Type B pancreatic cell (in vitro differentiated cells): ENCODE data around the gene DFFB. TPM values are rescaled to one million over a fixed set of nuclear protein-coding genes. Genes with fewer than 3 reads are reported as not detected.

ENCODE experiments used
- DNase-seq: peaks from one replicate; pipeline ENCODE4 v3.0.0; 2021; ENCODE audit warnings: mixed read lengths; ENCODE audit not compliant: unreplicated experiment; ENCODE audit errors: extremely low spot score
- H3K27ac Mint-ChIP-seq: 2 replicates; pipeline ENCODE4 v1.8.0; 2021; ENCODE audit warnings: mild to moderate bottlenecking, mixed read lengths
- H3K27me3 Mint-ChIP-seq: 2 replicates; pipeline ENCODE4 v1.8.0; 2021; ENCODE audit warnings: mixed read lengths
- H3K36me3 Mint-ChIP-seq: 2 replicates; pipeline ENCODE4 v1.8.0; 2021; ENCODE audit warnings: mixed read lengths
- H3K4me1 Mint-ChIP-seq: one replicate; pipeline ENCODE4 v1.8.0; 2021; ENCODE audit warnings: mixed read lengths; ENCODE audit not compliant: unreplicated experiment
- H3K4me3 Mint-ChIP-seq: 2 replicates; pipeline ENCODE4 v1.8.0; 2021; ENCODE audit warnings: mild to moderate bottlenecking, mixed read lengths
- H3K9me3 Mint-ChIP-seq: 2 replicates; pipeline ENCODE4 v1.8.0; 2021; ENCODE audit warnings: mixed read lengths
- CTCF ChIP-seq: fragments of 200-600 bp; sonication (generic); conservative IDR thresholded peaks from 2 replicates; pipeline ENCODE4 v1.5.0; 2021; ENCODE audit warnings: antibody characterized with exemption, mild to moderate bottlenecking
- total RNA-seq: library from RNA; stranded (reverse); gene quantifications from 2 replicates; pipeline ENCODE4 v1.2.1, GENCODE V29; 2021; ENCODE audit warnings: low replicate concordance

DFFB gene
- total RNA-seq, 1 donor from 2014 or later: 10.6 TPM

GRCh38 chr1:3846541-3846940 is 10.7 kb upstream of the DFFB start:
- Mint-ChIP-seq H3K27me3 (no peaks in the 10 kb centered on the region), H3K9me3 (no peaks in the 10 kb centered on the region), H3K4me3 (no peak overlapping the region), H3K36me3 (peaks cover 7% of the 10 kb centered on the region), H3K27ac (no peak overlapping the region), H3K4me1 (no peaks in the 10 kb centered on the region)
- no peak for TF ChIP-seq CTCF
- DNase-seq: no peak

GRCh38 chr1:3847081-3847480 is 10.2 kb upstream of the DFFB start:
- Mint-ChIP-seq H3K36me3 (peaks cover 7% of the 10 kb centered on the region), H3K27ac (no peak overlapping the region), H3K4me1 (no peaks in the 10 kb centered on the region), H3K9me3 (no peaks in the 10 kb centered on the region), H3K4me3 (no peak overlapping the region), H3K27me3 (no peaks in the 10 kb centered on the region)
- DNase-seq: no peak
- TF ChIP-seq CTCF: no peak

GRCh38 chr1:3850857-3851256 is 6.4 kb upstream of the DFFB start:
- H3K9me3 Mint-ChIP-seq: no peaks in the 10 kb centered on the region
- H3K4me1 Mint-ChIP-seq: peaks cover 5% of the 10 kb centered on the region
- DNase-seq: no peak
- no peak overlapping the region for H3K4me3 Mint-ChIP-seq
- no peak for TF ChIP-seq CTCF
- no peaks in the 10 kb centered on the region for H3K27me3 Mint-ChIP-seq
- H3K36me3 Mint-ChIP-seq: peaks cover 3% of the 10 kb centered on the region
- H3K27ac Mint-ChIP-seq: no peak overlapping the region

GRCh38 chr1:3851292-3851691 is 6.0 kb upstream of the DFFB start:
- no peak overlapping the region for H3K27ac Mint-ChIP-seq
- peaks cover 5% of the 10 kb centered on the region for H3K4me1 Mint-ChIP-seq
- DNase-seq: no peak
- H3K4me3 Mint-ChIP-seq: no peak overlapping the region
- no peaks in the 10 kb centered on the region for H3K9me3 Mint-ChIP-seq
- H3K27me3 Mint-ChIP-seq: no peaks in the 10 kb centered on the region
- peaks cover 3% of the 10 kb centered on the region for H3K36me3 Mint-ChIP-seq
- no peak for TF ChIP-seq CTCF

GRCh38 chr1:3852091-3852490 is 5.2 kb upstream of the DFFB start:
- no peak overlapping the region for H3K4me3 Mint-ChIP-seq
- no peak for TF ChIP-seq CTCF
- H3K36me3 Mint-ChIP-seq: peaks cover 3% of the 10 kb centered on the region
- no peak for DNase-seq
- no peaks in the 10 kb centered on the region for H3K9me3 Mint-ChIP-seq
- no peak overlapping the region for H3K27ac Mint-ChIP-seq
- H3K27me3 Mint-ChIP-seq: no peaks in the 10 kb centered on the region
- peaks cover 5% of the 10 kb centered on the region for H3K4me1 Mint-ChIP-seq
